DMS79 treated with DMSO at 0.1 percent for 48 hours (cell line): ENCODE results near the gene KCNJ9.

ENCODE experiments used
- DNase-seq: peaks from one replicate; lab custom pipeline; 2025; lab: John Stamatoyannopoulos, UW

Gene KCNJ9

GRCh38 chr1:160127381-160127780, 46.0 kb downstream of the KCNJ9 start:
- DNase-seq: no peak

GRCh38 chr1:160127865-160128523, 46.7 kb downstream of the KCNJ9 start:
- no peak for DNase-seq

DNA sequence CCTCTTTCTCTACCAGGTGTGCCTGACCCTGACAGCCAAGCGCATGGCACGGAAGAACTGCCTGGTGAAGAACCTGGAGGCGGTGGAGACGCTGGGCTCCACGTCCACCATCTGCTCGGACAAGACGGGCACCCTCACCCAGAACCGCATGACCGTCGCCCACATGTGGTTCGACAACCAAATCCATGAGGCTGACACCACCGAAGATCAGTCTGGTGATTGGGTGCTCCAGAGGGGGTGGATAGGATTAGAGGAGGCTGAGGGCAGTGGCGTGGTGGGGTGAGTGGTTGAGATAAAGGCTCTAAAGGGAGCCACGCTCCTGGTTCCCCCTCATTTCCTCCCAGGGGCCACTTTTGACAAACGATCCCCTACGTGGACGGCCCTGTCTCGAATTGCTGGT, 47.3 kb downstream of the KCNJ9 start:
- no peak for DNase-seq

GRCh38 chr1:160129046-160129445, 47.7 kb downstream of the KCNJ9 start:
- DNase-seq: no peak

GRCh38 chr1:160129558-160129957, 48.2 kb downstream of the KCNJ9 start:
- DNase-seq: no peak

GRCh38 chr1:160129966-160130365, 48.6 kb downstream of the KCNJ9 start:
- DNase-seq: no peak

GRCh38 chr1:160130486-160130885, 49.1 kb downstream of the KCNJ9 start:
- no peak for DNase-seq

DNA sequence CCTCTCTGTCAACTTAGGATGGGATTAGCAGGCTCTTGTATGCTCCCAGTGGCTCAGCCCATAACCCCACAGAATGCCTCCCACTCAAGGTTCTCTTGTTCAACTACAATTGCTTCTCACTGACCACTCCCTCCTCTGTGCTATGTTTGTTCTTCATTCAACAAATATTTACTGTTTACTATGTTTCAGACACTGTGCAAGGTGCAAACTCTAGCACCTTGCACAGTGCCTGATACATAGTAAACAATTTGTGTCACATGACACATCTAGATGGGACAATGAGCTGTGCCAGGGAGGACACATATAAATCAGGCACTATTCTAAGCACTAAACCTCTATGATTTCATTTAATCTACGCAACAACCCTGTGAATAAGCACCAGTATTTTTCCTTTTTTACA, 49.6 kb downstream of the KCNJ9 start:
- DNase-seq: no peak

- no peak for DNase-seq
Observed at GRCh38 chr1:160131803-160132565, 50.6 kb downstream of the KCNJ9 start.

DNA sequence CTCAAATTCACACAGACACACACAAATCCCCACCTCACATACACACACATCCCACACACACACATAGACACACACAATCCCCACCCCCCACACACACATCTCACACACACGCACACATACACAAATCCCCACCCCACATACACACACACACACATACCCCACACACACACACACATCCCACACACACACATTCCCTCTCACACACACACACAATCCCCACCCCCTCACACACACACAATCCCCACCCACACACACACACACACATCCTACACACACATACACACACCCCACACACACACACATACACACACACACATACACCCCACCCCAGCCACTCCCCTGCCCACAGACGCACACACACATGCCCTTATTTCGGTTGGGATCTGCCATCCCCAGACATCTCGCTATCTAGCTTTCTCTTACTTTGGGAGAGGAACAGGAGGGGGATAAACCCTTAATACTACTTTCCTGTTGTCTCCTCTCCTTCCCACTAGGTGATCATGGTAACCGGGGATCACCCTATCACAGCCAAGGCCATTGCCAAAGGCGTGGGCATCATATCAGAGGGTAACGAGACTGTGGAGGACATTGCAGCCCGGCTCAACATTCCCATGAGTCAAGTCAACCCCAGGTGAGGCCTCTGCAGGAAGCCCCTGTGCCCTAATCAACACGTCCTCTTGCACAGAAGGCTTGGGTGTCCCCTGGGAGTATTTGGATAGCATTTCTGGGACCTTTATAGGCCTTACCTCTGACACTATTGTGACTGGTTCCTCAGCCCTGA, 52.8 kb downstream of the KCNJ9 start:
- DNase-seq: no peak

- DNase-seq: no peak
Observed at GRCh38 chr1:160134791-160135572, 53.6 kb downstream of the KCNJ9 start.

DNA sequence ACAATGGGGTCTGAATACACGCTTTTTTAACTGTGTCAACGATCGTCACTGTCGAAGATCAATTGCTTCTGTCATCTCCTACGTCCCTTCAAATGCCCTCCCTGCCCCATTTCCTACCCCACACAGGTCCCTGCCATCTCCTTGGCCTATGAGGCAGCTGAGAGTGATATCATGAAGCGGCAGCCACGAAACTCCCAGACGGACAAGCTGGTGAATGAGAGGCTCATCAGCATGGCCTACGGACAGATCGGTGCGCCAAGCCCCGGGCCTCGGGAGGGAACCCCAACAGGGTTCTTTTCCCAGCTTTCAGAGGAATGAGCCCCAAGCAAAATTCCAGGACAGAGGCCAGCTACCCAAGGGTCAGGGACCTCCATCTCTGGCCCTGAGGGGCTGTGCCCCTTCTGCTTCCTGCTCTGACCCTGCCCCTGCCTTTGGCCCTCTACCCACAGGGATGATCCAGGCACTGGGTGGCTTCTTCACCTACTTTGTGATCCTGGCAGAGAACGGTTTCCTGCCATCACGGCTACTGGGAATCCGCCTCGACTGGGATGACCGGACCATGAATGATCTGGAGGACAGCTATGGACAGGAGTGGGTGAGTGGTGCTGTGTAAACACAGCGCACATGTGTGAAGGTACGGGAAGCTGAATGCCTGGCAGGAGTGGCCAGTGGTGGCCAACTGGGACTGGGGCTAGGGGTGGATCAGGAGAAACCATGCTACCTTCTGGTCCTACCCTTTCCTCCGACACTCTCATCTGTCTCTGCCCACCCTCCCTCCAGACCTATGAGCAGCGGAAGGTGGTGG, 55.0 kb downstream of the KCNJ9 start:
- DNase-seq: no peak

GRCh38 chr1:160136926-160137200, 55.5 kb downstream of the KCNJ9 start:
- DNase-seq: no peak

- DNase-seq: no peak
Observed at GRCh38 chr1:160137216-160137862, 56.0 kb downstream of the KCNJ9 start.

DNA sequence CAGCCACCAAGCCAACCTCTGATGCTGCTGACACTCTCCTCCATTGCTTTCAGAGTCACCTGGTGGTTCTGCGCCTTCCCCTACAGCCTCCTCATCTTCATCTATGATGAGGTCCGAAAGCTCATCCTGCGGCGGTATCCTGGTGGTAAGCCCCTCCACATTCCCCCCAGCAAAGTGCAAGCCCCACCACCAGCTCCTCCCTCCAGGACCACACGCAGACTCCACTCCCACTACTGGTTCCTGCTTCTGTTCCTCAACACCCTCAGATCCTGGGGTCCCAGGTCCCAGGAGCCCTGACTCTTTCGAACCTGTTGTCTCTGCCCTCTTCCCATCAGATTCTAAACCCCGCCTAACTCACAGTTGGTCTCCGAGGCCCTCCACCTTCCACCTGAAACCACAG, 58.5 kb downstream of the KCNJ9 start:
- no peak for DNase-seq
